Measurements from ENCODE around the gene ITGB8.

Gene ITGB8

GRCh38 chr7:20440472-20441105, 109.9 kb downstream of the ITGB8 start:
- no peak for ATAC-seq (ENCODE audit: insufficient read depth, low read depth)
- H3K27ac ChIP-seq (ENCODE audit: low read length) = no peak overlapping the region
- no peak overlapping the region for H3K4me2 ChIP-seq (ENCODE audit: insufficient read depth, low read length)
- no peak overlapping the region for H2AFZ ChIP-seq (ENCODE audit: low read depth, low read length)
- no peaks in the 10 kb centered on the region for H3K79me2 ChIP-seq (ENCODE audit: insufficient read depth, low read length)
- H4K20me1 ChIP-seq (ENCODE audit: insufficient read depth, low read length) = no peaks in the 10 kb centered on the region
- no peaks in the 10 kb centered on the region for H3K9me3 ChIP-seq (ENCODE audit: insufficient read depth, low read length, severe bottlenecking)
- H3K4me1 ChIP-seq (ENCODE audit: insufficient read depth, low read length) = no peaks in the 10 kb centered on the region
- H3K27me3 ChIP-seq (ENCODE audit: insufficient read depth, low read length, poor library complexity) = no peaks in the 10 kb centered on the region
- TF ChIP-seq EZH2 (IDR thresholded peaks at IDR 0.05; ENCODE audit: borderline replicate concordance, low read depth, low read length, severe bottlenecking) (no peak), CTCF (IDR thresholded peaks at IDR 0.05; ENCODE audit: borderline replicate concordance, extremely low read depth, low read length, poor library complexity, severe bottlenecking) (peak; percentile 55)
- no peak overlapping the region for H3K9ac ChIP-seq (ENCODE audit: low read depth, low read length)
- no peaks in the 10 kb centered on the region for H3K36me3 ChIP-seq (ENCODE audit: insufficient read depth, low read length)
- DNase-seq = peak; percentile 5
- no peak overlapping the region for H3K4me3 ChIP-seq (ENCODE audit: low read depth in 1 of 2, low read length in 2 of 2)

GRCh38 chr7:20441346-20441745, 110.6 kb downstream of the ITGB8 start:
- no peaks in the 10 kb centered on the region for H3K36me3 ChIP-seq (ENCODE audit: insufficient read depth, low read length)
- ATAC-seq (ENCODE audit: insufficient read depth, low read depth) = no peak
- H2AFZ ChIP-seq (ENCODE audit: low read depth, low read length) = no peak overlapping the region
- no peak overlapping the region for H3K27ac ChIP-seq (ENCODE audit: low read length)
- no peaks in the 10 kb centered on the region for H3K9me3 ChIP-seq (ENCODE audit: insufficient read depth, low read length, severe bottlenecking)
- no peaks in the 10 kb centered on the region for H3K4me1 ChIP-seq (ENCODE audit: insufficient read depth, low read length)
- H3K27me3 ChIP-seq (ENCODE audit: insufficient read depth, low read length, poor library complexity) = no peaks in the 10 kb centered on the region
- no peaks in the 10 kb centered on the region for H4K20me1 ChIP-seq (ENCODE audit: insufficient read depth, low read length)
- DNase-seq = no peak
- no peak overlapping the region for H3K9ac ChIP-seq (ENCODE audit: low read depth, low read length)
- H3K4me2 ChIP-seq (ENCODE audit: insufficient read depth, low read length) = no peak overlapping the region
- TF ChIP-seq CTCF (IDR thresholded peaks at IDR 0.05; ENCODE audit: borderline replicate concordance, extremely low read depth, low read length, poor library complexity, severe bottlenecking) (no peak), EZH2 (IDR thresholded peaks at IDR 0.05; ENCODE audit: borderline replicate concordance, low read depth, low read length, severe bottlenecking) (no peak)
- no peak overlapping the region for H3K4me3 ChIP-seq (ENCODE audit: low read depth in 1 of 2, low read length in 2 of 2)
- H3K79me2 ChIP-seq (ENCODE audit: insufficient read depth, low read length) = no peaks in the 10 kb centered on the region

GRCh38 chr7:20441991-20442441, 111.3 kb downstream of the ITGB8 start:
- DNase-seq (no peak), ATAC-seq (ENCODE audit: insufficient read depth, low read depth) (no peak)
- Histone ChIP-seq H3K36me3 (ENCODE audit: insufficient read depth, low read length) (no peaks in the 10 kb centered on the region), H3K9me3 (ENCODE audit: insufficient read depth, low read length, severe bottlenecking) (no peaks in the 10 kb centered on the region), H4K20me1 (ENCODE audit: insufficient read depth, low read length) (no peaks in the 10 kb centered on the region), H3K27me3 (ENCODE audit: insufficient read depth, low read length, poor library complexity) (no peaks in the 10 kb centered on the region), H3K4me3 (ENCODE audit: low read depth in 1 of 2, low read length in 2 of 2) (no peak overlapping the region), H3K4me1 (ENCODE audit: insufficient read depth, low read length) (no peaks in the 10 kb centered on the region), H3K27ac (ENCODE audit: low read length) (no peak overlapping the region), H3K79me2 (ENCODE audit: insufficient read depth, low read length) (no peaks in the 10 kb centered on the region), H3K4me2 (ENCODE audit: insufficient read depth, low read length) (no peak overlapping the region), H3K9ac (ENCODE audit: low read depth, low read length) (no peak overlapping the region), H2AFZ (ENCODE audit: low read depth, low read length) (no peak overlapping the region)
- TF ChIP-seq CTCF (IDR thresholded peaks at IDR 0.05; ENCODE audit: borderline replicate concordance, extremely low read depth, low read length, poor library complexity, severe bottlenecking) = no peak
- no peak for TF ChIP-seq EZH2 (IDR thresholded peaks at IDR 0.05; ENCODE audit: borderline replicate concordance, low read depth, low read length, severe bottlenecking)

Measured in DND-41 (cell line).